HG03045 (cell line): ENCODE data around the gene POM121C.
"Not testable (repeated sequence)": the region's sequence is repeated elsewhere in the genome, so short reads cannot be mapped to it uniquely, and the experiment has no call there.

Experiments
- ATAC-seq: cut with Tn5 transposase; IDR thresholded peaks from one replicate; pipeline ENCODE4 v1.9.1; 2021; ENCODE audit warnings: mild to moderate bottlenecking, moderate library complexity; ENCODE audit not compliant: unreplicated experiment

The POM121C gene

GRCh38 chr7:75485979-75486643, at the start of gene POM121C:
Gene POM121C (minus strand): TSS chr7:75486299. CDS start chr7:75441496, 44,803 bp downstream.
- ATAC-seq = peak; percentile 99

GRCh38 chr7:75534727-75535307, 48.7 kb upstream of the POM121C start:
- ATAC-seq = no peak

- ATAC-seq = no peak
These were observed 47.8 kb upstream of the POM121C start for GRCh38 chr7:75533926-75534325.

DNA sequence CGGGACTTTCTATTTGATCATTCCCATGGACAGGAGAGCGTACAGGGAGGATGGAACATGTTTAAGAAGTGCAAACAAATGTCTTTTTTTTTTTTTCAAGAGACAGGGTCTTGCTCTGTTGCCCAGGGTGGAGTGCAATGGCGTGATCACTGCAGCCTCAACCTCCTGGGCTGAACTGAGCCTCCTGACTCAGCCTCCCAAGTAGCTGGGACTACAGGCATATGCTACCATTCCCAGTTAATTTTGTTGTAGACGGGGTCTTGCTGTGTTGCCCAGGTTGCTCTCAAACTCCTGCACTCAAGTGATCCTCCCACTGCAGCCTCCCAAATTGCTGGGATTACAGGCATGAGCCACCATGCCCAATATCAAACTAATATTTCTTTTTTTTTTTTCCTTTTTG, 46.5 kb upstream of the POM121C start:
- ATAC-seq = no peak

GRCh38 chr7:75531359-75531821, 45.3 kb upstream of the POM121C start:
- ATAC-seq = no peak

GRCh38 chr7:75527224-75527722, 41.2 kb upstream of the POM121C start:
- ATAC-seq = not testable (repeated sequence)

- not testable (repeated sequence) for ATAC-seq
These were observed 35.6 kb upstream of the POM121C start for GRCh38 chr7:75521727-75522126.

- not testable (repeated sequence) for ATAC-seq
These were observed 32.7 kb upstream of the POM121C start for GRCh38 chr7:75518842-75519241.

GRCh38 chr7:75509033-75509432, 22.9 kb upstream of the POM121C start:
- ATAC-seq = not testable (repeated sequence)

- ATAC-seq = not testable (repeated sequence)
These were observed 5.9 kb upstream of the POM121C start, which contains the start of gene SPDYE5 for GRCh38 chr7:75492020-75492419. Gene SPDYE5 (plus strand): TSS chr7:75492320. CDS start chr7:75494048, 1,728 bp downstream.

DNA sequence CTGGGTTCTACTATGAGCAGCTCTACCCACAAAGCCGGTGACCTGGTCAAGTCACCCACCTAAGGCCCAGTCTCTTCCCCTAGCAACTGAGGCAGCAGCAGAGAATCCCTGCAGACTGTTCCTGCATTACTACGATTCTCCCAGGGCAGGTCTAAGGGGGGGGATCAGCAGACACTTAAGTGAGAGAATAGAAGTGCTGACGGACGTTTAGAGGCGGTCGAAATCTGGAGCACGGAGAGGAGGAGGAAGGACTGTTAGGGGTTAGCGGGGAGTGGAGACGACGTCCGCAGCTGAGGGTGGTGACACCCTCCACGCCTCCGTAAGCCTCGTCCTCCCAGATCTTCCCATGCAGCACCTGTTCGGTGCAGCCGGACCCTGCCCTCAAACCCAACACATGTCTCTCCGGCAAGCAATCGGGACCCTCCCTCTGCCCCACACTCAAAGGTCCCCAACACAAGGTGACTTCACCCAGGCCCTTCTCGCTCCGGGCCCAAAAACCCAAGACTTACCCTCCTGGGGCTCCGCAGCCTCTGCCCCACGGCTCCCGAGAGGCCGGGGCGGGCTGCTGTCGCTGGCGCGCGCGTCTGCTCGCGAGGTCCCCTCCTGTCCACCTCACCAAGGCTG, 632 bp downstream of the POM121C start:
- ATAC-seq = peak; percentile 6

- not testable (repeated sequence) for ATAC-seq
These were observed 5.8 kb downstream of the POM121C start for GRCh38 chr7:75480313-75480712.

- not testable (repeated sequence) for ATAC-seq
These were observed 8.6 kb downstream of the POM121C start for GRCh38 chr7:75477457-75477856.

DNA sequence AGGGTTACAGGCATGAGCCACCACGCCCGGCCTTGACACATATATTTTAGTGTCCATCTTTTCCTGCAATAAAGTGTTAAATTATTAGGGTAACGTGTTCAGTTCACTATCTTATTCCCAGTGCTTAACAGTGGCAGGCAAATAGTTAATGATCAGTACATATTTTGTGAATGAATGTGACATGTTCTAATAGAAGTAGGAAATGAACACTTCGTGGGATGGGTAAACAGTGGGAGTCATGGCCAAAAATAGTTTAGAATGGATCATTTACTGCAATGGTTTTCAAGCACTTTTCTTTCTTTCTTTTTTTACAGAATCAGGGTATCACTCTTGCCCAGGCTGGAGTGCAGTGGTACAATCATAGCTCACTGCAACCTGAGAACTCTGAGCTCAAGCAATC, 15.9 kb downstream of the POM121C start:
- not testable (repeated sequence) for ATAC-seq

DNA sequence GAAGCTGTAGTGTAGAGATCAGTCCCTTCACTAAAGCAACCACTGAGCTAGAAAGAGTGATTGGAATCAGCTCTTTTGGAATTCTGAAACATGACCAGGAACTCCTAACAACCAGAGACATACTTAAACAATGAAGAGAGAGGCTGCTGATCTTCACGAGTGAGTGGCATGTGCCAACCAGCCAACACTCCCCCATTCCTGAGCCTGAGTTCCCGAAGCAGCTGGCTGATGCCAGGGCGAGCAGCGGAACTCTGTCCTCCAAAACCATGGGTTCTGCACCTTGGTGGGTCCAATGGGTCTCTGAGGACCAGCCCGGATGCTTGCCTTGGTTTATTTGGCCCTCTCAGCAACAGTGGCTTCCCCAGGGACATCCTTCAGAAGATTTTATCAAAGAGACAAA, 25.6 kb downstream of the POM121C start:
- not testable (repeated sequence) for ATAC-seq

GRCh38 chr7:75458034-75458433, 28.1 kb downstream of the POM121C start:
- not testable (repeated sequence) for ATAC-seq

GRCh38 chr7:75456403-75456802, 29.7 kb downstream of the POM121C start:
- ATAC-seq = not testable (repeated sequence)

- peak; percentile 70 for ATAC-seq
These were observed 33.6 kb downstream of the POM121C start for GRCh38 chr7:75452494-75452955.

GRCh38 chr7:75449946-75450345, 36.2 kb downstream of the POM121C start:
- not testable (repeated sequence) for ATAC-seq

DNA sequence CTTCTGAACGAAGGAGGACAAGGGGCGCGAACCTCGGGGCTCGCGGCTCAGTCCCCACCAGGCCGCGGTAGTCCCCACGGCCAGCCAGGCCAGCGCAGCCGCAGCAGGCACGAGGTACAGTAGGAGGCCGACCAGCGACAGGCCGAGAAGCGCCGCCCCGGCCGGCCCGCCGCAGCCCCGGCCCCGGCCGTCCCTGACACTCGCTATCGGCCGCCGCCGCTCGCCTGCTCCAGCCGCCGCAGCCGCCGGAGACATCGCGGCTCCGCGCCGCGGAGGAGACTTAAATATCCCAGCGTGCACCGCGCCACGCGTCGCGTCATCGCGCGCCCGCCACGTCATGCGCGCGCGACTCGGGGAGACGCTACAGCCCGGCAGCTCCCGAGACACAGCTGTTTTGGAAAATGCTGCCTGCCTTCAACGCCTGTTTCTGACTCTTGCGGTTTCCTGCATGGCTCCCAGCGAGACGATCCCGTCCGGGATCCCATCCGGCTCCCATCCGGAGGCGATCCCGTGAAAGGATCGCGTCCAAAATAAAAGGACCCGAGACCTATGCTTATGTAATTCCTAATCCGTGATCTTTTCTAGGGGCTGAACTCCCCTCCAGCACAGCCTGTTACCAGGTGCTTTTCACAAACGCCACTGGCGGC, 43.5 kb downstream of the POM121C start:
- peak; percentile 89 for ATAC-seq

DNA sequence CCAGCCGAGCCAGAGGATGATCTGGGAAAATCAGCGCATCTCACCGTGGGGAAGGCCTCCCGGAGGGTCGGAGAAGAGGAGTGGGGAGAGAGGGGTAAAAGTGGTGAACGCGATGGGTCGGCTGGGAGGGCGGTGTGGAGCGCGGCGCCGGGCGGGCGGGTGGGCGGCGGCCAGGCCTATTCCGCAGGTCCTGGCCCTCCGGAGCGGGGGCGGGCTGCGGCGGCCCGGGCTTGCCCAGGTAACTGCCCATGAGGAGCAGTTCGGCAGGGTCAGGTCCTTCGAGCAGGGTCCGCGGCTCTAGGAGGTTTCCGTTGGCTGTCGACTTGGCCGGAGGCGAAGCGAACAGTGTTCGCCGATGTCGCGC, 44.0 kb downstream of the POM121C start:
- ATAC-seq = not testable (repeated sequence)
